HCT116 (cell line): ENCODE data around the gene NT5C1A. TPM values are rescaled to one million over a fixed set of nuclear protein-coding genes. Genes with fewer than 3 reads are reported as not detected.

ENCODE experiments used
- ATAC-seq: fragments of 200-7000 bp; cut with Tn5 transposase; 2 replicates; pipeline ENCODE4 v1.9.1; 2020; ENCODE audit warnings: mild to moderate bottlenecking, moderate library complexity
- BruUV-seq: library from RNA; stranded (reverse); fragments of 400-500 nt; replicated peaks from 2 replicates; lab custom pipeline; 2021; lab: Mats Ljungman, UMichigan
- CTCF ChIA-PET: fragments of 300-600 bp; sonication (Branson Sonifier 250); formaldehyde crosslinking; loops from one replicate; lab custom pipeline; 2021; ENCODE audit warnings: antibody characterized with exemption; lab: Charles Lee
- POLR2A ChIA-PET: fragments of 300-600, 350-600 bp; sonication (Branson Sonifier 250); formaldehyde crosslinking; loops from one replicate; lab custom pipeline; 2021; ENCODE audit warnings: antibody characterized with exemption; lab: Charles Lee
- RAD21 ChIA-PET, 2 experiments: fragments of 300-600 bp; sonication (Branson Sonifier 250); formaldehyde crosslinking; loops; one replicate each; lab custom pipeline; 2023; ENCODE audit warnings: low total read pairs in 2 of 2; ENCODE audit not compliant: uncharacterized antibody in 2 of 2, unreplicated experiment in 2 of 2, low non-redundant PET in 1 of 2; lab: Charles Lee
- DNase-seq: peaks from one replicate; pipeline ENCODE4 v3.0.0-alpha.2; 2010; ENCODE audit warnings: low read depth, low spot score
- H2AFZ ChIP-seq: fragments of 200-600 bp; shearing (Covaris generic), sonication (generic); 2 replicates; pipeline ENCODE4 v1.6.1; 2017; ENCODE audit warnings: low read depth, mixed run types, mixed read lengths, antibody characterized with exemption, low read length; ENCODE audit not compliant: poor library complexity, severe bottlenecking
- H3K27ac ChIP-seq: 2 replicates; pipeline ENCODE4 v1.5.1; 2012; ENCODE audit warnings: low read depth, low read length
- H3K27me3 ChIP-seq: fragments of 200-600 bp; sonication (generic); 2 replicates; pipeline ENCODE4 v1.6.1; 2016; ENCODE audit warnings: mixed run types, low read length, mixed read lengths; ENCODE audit not compliant: insufficient read depth
- H3K36me3 ChIP-seq, 2 experiments: fragments of 200-500 bp in 1 of 2; fragments of 200-600 bp in 1 of 2; sonication (Bioruptor generic) in 1 of 2; sonication (generic) in 1 of 2; 2 replicates each; pipeline versions ENCODE4 v1.5.1 to v1.6.1; 2014 to 2016; ENCODE audit warnings: low read length in 2 of 2, inconsistent platforms in 1 of 2, mixed read lengths in 1 of 2, mixed run types in 1 of 2; ENCODE audit not compliant: insufficient read depth in 2 of 2, control insufficient read depth in 1 of 2
- H3K4me1 ChIP-seq, 2 experiments: fragments of 200-600 bp in 1 of 2; sonication (generic) in 1 of 2; 2 replicates each; pipeline versions ENCODE4 v1.5.1 to v1.6.1; 2012 to 2017; ENCODE audit warnings: low read length in 2 of 2, inconsistent platforms in 1 of 2, mild to moderate bottlenecking in 1 of 2, mixed read lengths in 1 of 2, mixed run types in 1 of 2, moderate library complexity in 1 of 2; ENCODE audit not compliant: insufficient read depth in 2 of 2, control insufficient read depth in 1 of 2
- H3K4me2 ChIP-seq: fragments of 200-600 bp; sonication (generic); 2 replicates; pipeline ENCODE4 v1.6.1; 2017; ENCODE audit warnings: mixed run types, low read length, mixed read lengths
- H3K4me3 ChIP-seq, 2 experiments: fragments of 200-600 bp in 1 of 2; sonication (generic) in 1 of 2; replicated peaks in 1 of 2; 2 replicates each; pipeline ENCODE4 v1.5.1; 2011 to 2016; ENCODE audit warnings: low read length in 2 of 2, control low read depth in 1 of 2, low read depth in 1 of 2, mild to moderate bottlenecking in 1 of 2, mixed read lengths in 1 of 2, mixed run types in 1 of 2
- H3K79me2 ChIP-seq: fragments of 200-600 bp; sonication (generic); 2 replicates; pipeline ENCODE4 v1.6.1; 2017; ENCODE audit warnings: mild to moderate bottlenecking, mixed run types, low read length, moderate library complexity, mixed read lengths; ENCODE audit not compliant: insufficient read depth
- H3K9ac ChIP-seq: fragments of 200-600 bp; sonication (generic); 2 replicates; pipeline ENCODE4 v1.6.1; 2016; ENCODE audit warnings: low read length, mixed read lengths
- H3K9me2 ChIP-seq: fragments of 200-600 bp; sonication (generic), shearing (Covaris generic); 2 replicates; pipeline ENCODE4 v1.6.1; 2017; ENCODE audit warnings: mixed run types, mild to moderate bottlenecking, moderate library complexity; ENCODE audit not compliant: insufficient read depth
- H3K9me3 ChIP-seq, 2 experiments: fragments of 200-500 bp in 1 of 2; fragments of 200-600 bp in 1 of 2; sonication (Bioruptor generic) in 1 of 2; sonication (generic) in 1 of 2; 2 replicates each; pipeline ENCODE4 v1.6.1; 2014 to 2017; ENCODE audit warnings: low read length in 2 of 2, mixed read lengths in 2 of 2, inconsistent platforms in 1 of 2, low read depth in 1 of 2, mild to moderate bottlenecking in 1 of 2, mixed run types in 1 of 2, moderate library complexity in 1 of 2; ENCODE audit not compliant: control insufficient read depth in 1 of 2, insufficient read depth in 1 of 2
- H4K20me1 ChIP-seq: fragments of 200-600 bp; sonication (generic), shearing (Covaris generic); 2 replicates; pipeline ENCODE4 v1.6.1; 2017; ENCODE audit warnings: mixed run types, mild to moderate bottlenecking, moderate library complexity; ENCODE audit not compliant: insufficient read depth
- CEBPB ChIP-seq: IDR thresholded peaks from 2 replicates; pipeline ENCODE4 v1.6.1; 2012; ENCODE audit warnings: low read depth
- CTCF ChIP-seq, 3 experiments: fragments of 200-600 bp in 1 of 3; sonication (generic) in 1 of 3; IDR thresholded peaks in 2 of 3; conservative IDR thresholded peaks in 1 of 3; 2 replicates each; pipeline ENCODE4 v1.5.1; 2012 to 2017; ENCODE audit warnings: low read depth in 2 of 3, low read length in 2 of 3, antibody characterized with exemption in 1 of 3, borderline replicate concordance in 1 of 3, control low read depth in 1 of 3, mild to moderate bottlenecking in 1 of 3, mixed read lengths in 1 of 3, mixed run types in 1 of 3, moderate library complexity in 1 of 3; ENCODE audit not compliant: insufficient read depth in 1 of 3
- ELF1 ChIP-seq: IDR thresholded peaks from 2 replicates; pipeline ENCODE4 v1.6.1; 2012; ENCODE audit warnings: low read depth, borderline replicate concordance
- MAX ChIP-seq: IDR thresholded peaks from 2 replicates; pipeline ENCODE4 v1.6.1; 2012
- RAD21 ChIP-seq: IDR thresholded peaks from 2 replicates; pipeline ENCODE4 v1.6.1; 2012; ENCODE audit warnings: low read depth, mild to moderate bottlenecking
- TCF7L2 ChIP-seq: IDR thresholded peaks from 2 replicates; pipeline ENCODE4 v1.7.0; 2011; ENCODE audit warnings: borderline replicate concordance, inconsistent platforms; ENCODE audit not compliant: insufficient read depth, insufficient read length; ENCODE audit errors: extremely low read depth
- intact Hi-C: fragments of 100-400 bp; cut with micrococcal nuclease; formaldehyde crosslinking; loops from 2 replicates; pipeline ENCODE4 v1.10.0; 2022
- total RNA-seq: library from RNA; stranded (reverse); gene quantifications from one replicate; pipeline ENCODE4 v1.2.1, GENCODE V29; 2021; ENCODE audit not compliant: unreplicated experiment

NT5C1A gene
- total RNA-seq, 1 experiment from 2014 or later: not detected

GRCh38 chr1:39653546-39654031, 18.3 kb downstream of the NT5C1A start:
- no peaks in the 10 kb centered on the region for H3K9me3 ChIP-seq
- H3K9ac ChIP-seq: no peak overlapping the region
- no peaks in the 10 kb centered on the region for H4K20me1 ChIP-seq
- intact Hi-C loops: loop anchor here (1.0 to 2.0 kb wide), 2 partner anchors 47 to 551 kb away; no protein-coding TSS in a partner anchor
- RAD21 ChIA-PET: interaction anchor here (1.3 to 1.6 kb wide), 2 partner anchors 47 kb away, joined by 5 to 7 read pairs; no protein-coding TSS in a partner anchor
- H3K4me2 ChIP-seq: peak overlapping the region; percentile 38
- H3K4me3 ChIP-seq: no peak overlapping the region
- H3K27ac ChIP-seq: no peak overlapping the region
- POLR2A ChIA-PET: interaction anchor here (1.1 kb wide), 1 partner anchor 47 kb away, joined by 5 read pairs; no protein-coding TSS in a partner anchor
- no peaks in the 10 kb centered on the region for H3K27me3 ChIP-seq
- peak; percentile 69 for ATAC-seq
- TF ChIP-seq CEBPB (no peak), MAX (0 out of 2 replicates have a peak, but pooled peaks have one; percentile 19), ELF1 (no peak), TCF7L2 (peak; percentile 7), CTCF (IDR thresholded peaks at IDR 0.05 in 2 of 3, conservative IDR thresholded peaks at IDR 0.05 in 1 of 3; ENCODE audit: borderline replicate concordance in 1 of 3, insufficient read depth in 1 of 3, low read depth in 2 of 3, low read length in 2 of 3) (peak; percentile 84 to 91 (median 87)), RAD21 (peak; percentile 91)
- TF ChIP-seq, all 23 proteins: peak for 4
- Histone ChIP-seq H2AFZ (peak overlapping the region; percentile 82), H3K9me2 (no peaks in the 10 kb centered on the region), H3K36me3 (no peaks in the 10 kb centered on the region), H3K4me1 (peaks cover 0 to 19% of the 10 kb centered on the region in 2 experiments; a peak in 2 of 4 replicates), H3K79me2 (no peaks in the 10 kb centered on the region)
- CTCF ChIA-PET: interaction anchor here (0.7 to 3.4 kb wide), 10 partner anchors 10 to 543 kb away, joined by 3 to 36 read pairs (median 4); partner anchors contain the start of gene HEYL
- DNase-seq: peak; percentile 71
- BruUV-seq: no TSS peak
